Right lobe of liver (tissue), 4 donors: Measurements from ENCODE around the gene LAMC1.

Source experiments
- CTCF ChIP-seq, 4 donors: fragments of 200-600 bp in 3 of 4; fragments of 450-650 bp in 1 of 4; IDR thresholded peaks; one replicate each; pipeline versions ENCODE4 v1.5.1 to v1.8.0; 2016 to 2022; ENCODE audit warnings: antibody characterized with exemption in 4 of 4, mild to moderate bottlenecking in 2 of 4
- POLR2A ChIP-seq: fragments of 450-650 bp; IDR thresholded peaks from one replicate; pipeline ENCODE4 v1.6.1; 2017; ENCODE audit warnings: antibody characterized with exemption, mild to moderate bottlenecking
- donor health status: DM: no; HTN: no; CAD: no.
- donor health status: DM: no; HTN: no; CAD: no.
- donor health status: DM: no; HTN: yes; CAD: no.

- TF ChIP-seq CTCF (IDR thresholded peaks at IDR 0.05) = no peak
- no peak for TF ChIP-seq POLR2A
Measured at GRCh38 chr1:183048087-183049085, 25.2 kb downstream of the LAMC1 start.
